GM12864 (cell line): Measurements from ENCODE around the gene SLC1A2.

Source experiments
- DNase-seq: peaks from one replicate; pipeline ENCODE4 v3.0.0-alpha.2; 2011; ENCODE audit warnings: low read depth
- H3K4me3 ChIP-seq: 2 replicates; pipeline ENCODE4 v1.5.1; 2011; ENCODE audit warnings: mild to moderate bottlenecking, low read depth, low read length, control low read depth
- TF ChIP-seq, protein P1 (sequence below): IDR thresholded peaks from 2 replicates; pipeline ENCODE4 v1.5.1; 2011; ENCODE audit warnings: low read depth, mild to moderate bottlenecking, moderate library complexity, low read length, control low read depth, inconsistent platforms; ENCODE audit errors: missing control alignments

Gene SLC1A2

GRCh38 chr11:35282221-35282882 lies 137.0 kb downstream of the SLC1A2 start:
- TF ChIP-seq, protein P1, sequence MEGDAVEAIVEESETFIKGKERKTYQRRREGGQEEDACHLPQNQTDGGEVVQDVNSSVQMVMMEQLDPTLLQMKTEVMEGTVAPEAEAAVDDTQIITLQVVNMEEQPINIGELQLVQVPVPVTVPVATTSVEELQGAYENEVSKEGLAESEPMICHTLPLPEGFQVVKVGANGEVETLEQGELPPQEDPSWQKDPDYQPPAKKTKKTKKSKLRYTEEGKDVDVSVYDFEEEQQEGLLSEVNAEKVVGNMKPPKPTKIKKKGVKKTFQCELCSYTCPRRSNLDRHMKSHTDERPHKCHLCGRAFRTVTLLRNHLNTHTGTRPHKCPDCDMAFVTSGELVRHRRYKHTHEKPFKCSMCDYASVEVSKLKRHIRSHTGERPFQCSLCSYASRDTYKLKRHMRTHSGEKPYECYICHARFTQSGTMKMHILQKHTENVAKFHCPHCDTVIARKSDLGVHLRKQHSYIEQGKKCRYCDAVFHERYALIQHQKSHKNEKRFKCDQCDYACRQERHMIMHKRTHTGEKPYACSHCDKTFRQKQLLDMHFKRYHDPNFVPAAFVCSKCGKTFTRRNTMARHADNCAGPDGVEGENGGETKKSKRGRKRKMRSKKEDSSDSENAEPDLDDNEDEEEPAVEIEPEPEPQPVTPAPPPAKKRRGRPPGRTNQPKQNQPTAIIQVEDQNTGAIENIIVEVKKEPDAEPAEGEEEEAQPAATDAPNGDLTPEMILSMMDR = no peak
- no peak for DNase-seq
- no peak overlapping the region for H3K4me3 ChIP-seq

DNA sequence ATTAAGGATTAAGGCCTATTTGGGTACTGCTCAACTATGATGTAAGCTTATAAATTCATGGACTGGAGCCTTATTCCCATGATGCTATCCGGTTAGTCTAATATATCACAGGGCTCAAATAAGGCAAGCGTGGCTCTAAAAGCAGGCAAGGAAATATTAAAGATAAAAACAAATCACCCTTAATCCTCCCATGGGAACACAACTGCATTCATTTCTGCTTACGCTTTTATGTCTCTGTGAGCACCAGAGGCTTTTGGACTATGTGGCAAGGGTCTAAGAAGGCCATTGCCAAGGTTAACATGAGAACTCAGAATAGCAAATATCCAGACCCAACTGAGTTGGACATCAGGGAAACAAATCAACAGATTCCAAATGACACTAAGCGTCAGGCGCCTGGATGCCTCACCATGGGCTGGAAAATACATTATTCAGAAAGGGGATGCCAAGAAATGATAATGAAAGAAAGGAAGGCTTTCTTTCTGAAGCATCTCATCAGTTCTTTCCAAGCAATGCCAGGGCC lies 138.1 kb downstream of the SLC1A2 start:
- TF ChIP-seq, protein P1 = no peak
- no peak for DNase-seq
- H3K4me3 ChIP-seq = no peak overlapping the region

DNA sequence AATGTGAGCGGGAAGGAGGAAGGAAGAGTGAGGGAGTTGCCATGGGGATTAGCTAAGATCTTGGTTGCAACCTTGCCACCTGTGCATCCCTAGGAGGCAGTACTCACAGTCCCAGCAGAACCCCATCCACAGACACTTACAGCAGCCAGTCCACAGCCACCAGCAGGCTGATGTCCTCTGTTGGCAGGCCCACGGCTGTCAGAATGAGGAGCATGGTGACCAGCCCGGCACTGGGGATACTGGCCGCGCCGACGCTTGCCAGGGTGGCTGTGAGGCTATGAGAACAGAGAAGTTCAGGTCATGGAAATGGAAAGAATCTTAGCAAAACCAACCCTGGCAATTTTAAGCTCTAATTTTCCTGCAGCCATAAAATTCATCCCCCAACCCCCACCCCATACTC lies 138.6 kb downstream of the SLC1A2 start:
- H3K4me3 ChIP-seq = no peak overlapping the region
- DNase-seq = no peak
- TF ChIP-seq, protein P1 = no peak

GRCh38 chr11:35277827-35278226 lies 141.5 kb downstream of the SLC1A2 start:
- TF ChIP-seq, protein P1 = no peak
- no peak for DNase-seq

DNA sequence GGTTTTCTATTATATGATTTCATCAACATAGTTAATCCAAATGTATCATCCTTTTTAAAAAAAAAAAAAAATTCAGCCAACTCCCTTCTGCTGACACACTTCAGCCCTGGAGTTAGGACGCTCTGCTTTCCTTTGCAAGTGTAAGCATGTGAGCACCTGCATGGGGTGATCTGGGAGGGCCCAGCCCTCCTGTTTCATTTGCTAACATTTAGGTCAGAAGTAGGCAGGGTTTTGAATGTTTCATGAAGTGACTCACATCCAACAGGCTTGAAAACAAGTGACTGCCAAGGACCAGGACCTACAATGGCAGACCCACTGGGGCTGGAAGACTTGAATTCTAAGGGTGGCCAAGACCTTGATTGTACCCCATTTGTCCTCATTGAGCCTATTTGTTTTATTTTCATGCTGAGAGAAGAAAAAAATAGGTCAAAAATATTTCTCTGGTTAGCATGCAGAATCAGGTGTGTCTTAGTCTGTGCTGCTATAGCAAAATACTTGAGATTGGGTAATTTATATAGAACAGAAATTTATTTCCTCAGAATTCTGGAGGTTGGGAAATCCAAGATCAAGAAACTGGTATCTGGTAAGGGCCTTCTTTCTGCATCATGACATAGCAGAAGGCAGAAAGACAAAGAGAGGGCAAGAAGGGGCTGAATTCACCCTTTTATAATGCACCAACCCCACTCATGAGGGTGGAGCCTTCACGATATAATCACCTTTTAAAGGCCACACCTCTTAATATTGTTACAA lies 142.8 kb downstream of the SLC1A2 start:
- no peak overlapping the region for H3K4me3 ChIP-seq
- DNase-seq = no peak
- TF ChIP-seq, protein P1 = no peak

More at GRCh38 chr11:35277827-35278226, 141.5 kb downstream of the SLC1A2 start:
- H3K4me3 ChIP-seq = no peak overlapping the region

DNA sequence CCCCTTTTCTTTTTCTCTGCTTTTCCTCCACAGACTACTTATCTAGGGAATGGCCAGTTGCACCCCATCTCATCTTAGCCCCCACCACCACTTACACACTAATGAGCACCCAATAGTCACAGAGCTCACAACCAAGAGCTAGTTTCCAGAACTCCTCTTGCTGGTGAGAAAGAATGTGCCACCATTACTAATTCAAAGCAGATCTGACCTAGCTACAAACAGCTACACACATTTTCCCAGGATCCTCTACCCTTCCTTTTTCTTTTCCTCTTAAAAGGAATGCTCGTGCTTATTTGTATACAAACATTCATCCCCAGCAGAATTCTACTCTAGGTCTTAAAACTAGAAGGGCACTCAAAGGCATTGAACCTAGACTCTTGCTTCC lies 143.6 kb downstream of the SLC1A2 start:
- DNase-seq = no peak
- TF ChIP-seq, protein P1 = no peak
- no peak overlapping the region for H3K4me3 ChIP-seq
